SK-N-MC (cell line): ENCODE measurements around the gene RPP21.

ENCODE experiments used
- EZH2 ChIP-seq: fragments of 200-600 bp; sonication (generic); IDR thresholded peaks from one replicate; pipeline ENCODE4 v1.6.1; 2017; ENCODE audit warnings: antibody characterized with exemption
- POLR2AphosphoS5 ChIP-seq: IDR thresholded peaks from 2 replicates; pipeline ENCODE4 v1.6.1; 2012; ENCODE audit warnings: mild to moderate bottlenecking, low read depth, low read length, borderline replicate concordance

DNA sequence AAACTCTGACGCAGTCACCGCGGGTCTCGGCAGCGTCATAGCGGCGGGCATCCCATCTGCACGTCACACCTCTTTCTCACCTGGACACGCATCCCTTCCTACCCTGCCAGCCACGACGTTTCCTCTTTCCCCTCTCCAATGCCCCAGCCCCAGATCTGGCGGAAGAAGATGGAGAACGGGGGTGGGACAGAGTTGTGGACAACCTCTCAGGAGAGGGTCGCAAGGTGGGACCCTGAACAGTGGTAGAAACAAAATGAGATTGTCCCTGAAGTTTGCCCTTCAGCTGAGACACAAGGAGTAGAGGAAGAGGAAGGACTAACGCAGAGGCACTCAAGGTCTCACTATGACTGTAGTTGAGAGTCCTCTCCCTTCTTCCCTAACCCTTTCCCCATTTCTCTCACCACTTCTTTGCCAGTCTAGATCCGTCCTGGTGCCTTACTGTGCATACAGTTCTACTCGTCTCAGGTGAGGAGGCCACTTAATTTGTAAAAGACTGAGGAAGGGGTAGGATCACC lies 17.7 kb upstream of the RPP21 start:
- TF ChIP-seq EZH2 = no peak
- TF ChIP-seq POLR2AphosphoS5 = no peak
